ENCODE results near the gene IL12RB1.

DNA sequence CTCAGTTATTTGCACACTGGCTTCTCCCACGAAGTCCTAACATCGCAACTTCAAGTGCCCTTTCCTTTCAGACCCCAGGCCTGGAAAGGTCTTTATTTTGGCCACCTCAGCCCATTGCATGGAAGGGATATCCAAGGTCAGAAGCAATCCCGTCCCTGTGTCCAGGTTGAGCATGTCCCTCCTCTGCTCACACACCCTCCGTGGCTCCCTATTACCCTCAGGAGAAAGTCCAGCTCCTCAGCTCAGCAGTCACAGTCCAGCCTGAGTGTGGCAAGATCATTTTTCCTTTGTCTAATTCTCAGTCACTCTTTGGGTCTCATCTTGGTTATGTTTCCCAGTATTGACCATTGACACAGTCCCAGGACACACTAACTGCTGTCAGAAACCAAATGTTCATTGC is 59.6 kb downstream of the IL12RB1 start:
- no peak for TF ChIP-seq POLR2A (IDR thresholded peaks at IDR 0.05; ENCODE audit: extremely low read depth, insufficient read length)
- TF ChIP-seq, protein P1, sequence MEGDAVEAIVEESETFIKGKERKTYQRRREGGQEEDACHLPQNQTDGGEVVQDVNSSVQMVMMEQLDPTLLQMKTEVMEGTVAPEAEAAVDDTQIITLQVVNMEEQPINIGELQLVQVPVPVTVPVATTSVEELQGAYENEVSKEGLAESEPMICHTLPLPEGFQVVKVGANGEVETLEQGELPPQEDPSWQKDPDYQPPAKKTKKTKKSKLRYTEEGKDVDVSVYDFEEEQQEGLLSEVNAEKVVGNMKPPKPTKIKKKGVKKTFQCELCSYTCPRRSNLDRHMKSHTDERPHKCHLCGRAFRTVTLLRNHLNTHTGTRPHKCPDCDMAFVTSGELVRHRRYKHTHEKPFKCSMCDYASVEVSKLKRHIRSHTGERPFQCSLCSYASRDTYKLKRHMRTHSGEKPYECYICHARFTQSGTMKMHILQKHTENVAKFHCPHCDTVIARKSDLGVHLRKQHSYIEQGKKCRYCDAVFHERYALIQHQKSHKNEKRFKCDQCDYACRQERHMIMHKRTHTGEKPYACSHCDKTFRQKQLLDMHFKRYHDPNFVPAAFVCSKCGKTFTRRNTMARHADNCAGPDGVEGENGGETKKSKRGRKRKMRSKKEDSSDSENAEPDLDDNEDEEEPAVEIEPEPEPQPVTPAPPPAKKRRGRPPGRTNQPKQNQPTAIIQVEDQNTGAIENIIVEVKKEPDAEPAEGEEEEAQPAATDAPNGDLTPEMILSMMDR (IDR thresholded peaks at IDR 0.05; ENCODE audit: low read depth, low read length) = no peak
- no peak for TF ChIP-seq MAX (IDR thresholded peaks at IDR 0.05; ENCODE audit: low read depth, low read length)
- no peak for TF ChIP-seq MYC (IDR thresholded peaks at IDR 0.05; ENCODE audit: low read depth, low read length)

Data from NB4 (cell line).